GM12892 (cell line): ENCODE data around the gene P3H1.

Experiments used
- POLR2A ChIP-seq: IDR thresholded peaks from 2 replicates; pipeline ENCODE4 v1.6.1; 2011; ENCODE audit warnings: low read depth, low read length, control low read depth
- TAF1 ChIP-seq: IDR thresholded peaks from 2 replicates; pipeline ENCODE4 v1.6.1; 2011; ENCODE audit warnings: low read depth, mild to moderate bottlenecking, control low read depth, low read length, borderline replicate concordance

- TF ChIP-seq POLR2A = no peak
- no peak for TF ChIP-seq TAF1
These were observed 23.3 kb downstream of the P3H1 start for GRCh38 chr1:42743317-42744147.
